ENCODE results near the gene RNU4-1. TPM values are rescaled to one million over a fixed set of nuclear protein-coding genes. Genes with fewer than 3 reads are reported as not detected.

RNU4-1 gene
- total RNA-seq, 1 donor from 2014 or later = 2,196 TPM

- peaks cover 8% of the 10 kb centered on the region for H3K27me3 Mint-ChIP-seq
- H3K9me3 Mint-ChIP-seq = no peaks in the 10 kb centered on the region
- H3K36me3 Mint-ChIP-seq (ENCODE audit: low read depth) = no peaks in the 10 kb centered on the region
Measured at GRCh38 chr12:120321382-120322202, 28.6 kb upstream of the RNU4-1 start.

GRCh38 chr12:120317224-120318105 lies 24.4 kb upstream of the RNU4-1 start:
- Mint-ChIP-seq H3K4me3 (peak overlapping the region; percentile 93), H3K36me3 (ENCODE audit: low read depth) (no peaks in the 10 kb centered on the region), H3K9me3 (no peaks in the 10 kb centered on the region), H3K27me3 (peaks cover 5% of the 10 kb centered on the region), H3K4me1 (peaks cover 12% of the 10 kb centered on the region), H3K27ac (peak overlapping the region; percentile 95)
- intact Hi-C loops (cut with micrococcal nuclease) = loop anchor here (1.0 kb wide), 3 partner anchors 15 to 121 kb away; partner anchors contain the start of genes COX6A1, RNU4-1 and SIRT4
- peak; percentile 100 for DNase-seq

More at GRCh38 chr12:120321382-120322202, 28.6 kb upstream of the RNU4-1 start:
- no peak for DNase-seq
- no peak overlapping the region for H3K4me3 Mint-ChIP-seq
- H3K27ac Mint-ChIP-seq = no peak overlapping the region
- H3K4me1 Mint-ChIP-seq = peaks cover 22% of the 10 kb centered on the region
- intact Hi-C loops (cut with micrococcal nuclease) = no loop called here

- H3K4me3 Mint-ChIP-seq = peak overlapping the region; percentile 93
- H3K4me1 Mint-ChIP-seq = peaks cover 12% of the 10 kb centered on the region
- H3K36me3 Mint-ChIP-seq (ENCODE audit: low read depth) = no peaks in the 10 kb centered on the region
- intact Hi-C loops (cut with micrococcal nuclease) = loop anchor here (1.0 kb wide), 3 partner anchors 15 to 121 kb away; partner anchors contain the start of genes COX6A1, RNU4-1 and SIRT4
- no peak for DNase-seq
- H3K9me3 Mint-ChIP-seq = no peaks in the 10 kb centered on the region
- peak overlapping the region; percentile 95 for H3K27ac Mint-ChIP-seq
- H3K27me3 Mint-ChIP-seq = peaks cover 5% of the 10 kb centered on the region
Measured at GRCh38 chr12:120316798-120317223, 23.8 kb upstream of the RNU4-1 start.

- Mint-ChIP-seq H3K4me1 (peaks cover 12% of the 10 kb centered on the region), H3K36me3 (ENCODE audit: low read depth) (no peaks in the 10 kb centered on the region), H3K9me3 (no peaks in the 10 kb centered on the region), H3K27me3 (peaks cover 3% of the 10 kb centered on the region), H3K27ac (no peak overlapping the region), H3K4me3 (no peak overlapping the region)
- DNase-seq = no peak
- intact Hi-C loops (cut with micrococcal nuclease) = no loop called here
Measured at GRCh38 chr12:120314220-120314619, 21.2 kb upstream of the RNU4-1 start.

GRCh38 chr12:120301962-120302815 lies 9.2 kb upstream of the RNU4-1 start, which contains the start of gene SIRT4:
Gene SIRT4 (plus strand): TSS chr12:120302321. CDS start chr12:120303562, 1,241 bp downstream.
- no peaks in the 10 kb centered on the region for H3K9me3 Mint-ChIP-seq
- no peaks in the 10 kb centered on the region for H3K36me3 Mint-ChIP-seq (ENCODE audit: low read depth)
- peaks cover 3% of the 10 kb centered on the region for H3K27me3 Mint-ChIP-seq
- peak; percentile 96 for DNase-seq
- peak within 1 kb of the TSS; percentile 70 for H3K27ac Mint-ChIP-seq
- peaks cover 8% of the 10 kb centered on the region for H3K4me1 Mint-ChIP-seq
- H3K4me3 Mint-ChIP-seq = peak within 1 kb of the TSS; percentile 89
- intact Hi-C loops (cut with micrococcal nuclease) = loop anchor here (1.0 kb wide), 2 partner anchors 9 to 15 kb away; partner anchors contain the start of gene RNU4-1

- intact Hi-C loops (cut with micrococcal nuclease) = loop anchor here (2.0 kb wide), 2 partner anchors 32 to 280 kb away; no protein-coding TSS in a partner anchor
Measured at GRCh38 chr12:120292411-120292660, 701 bp downstream of the RNU4-1 start.

GRCh38 chr12:120290609-120291305 lies 2.3 kb downstream of the RNU4-1 start:
- peak; percentile 83 for DNase-seq
- intact Hi-C loops (cut with micrococcal nuclease) = loop anchor here (1.0 kb wide), 2 partner anchors 62 to 89 kb away; partner anchors contain the start of gene RPLP0
- Mint-ChIP-seq H3K36me3 (ENCODE audit: low read depth) (no peaks in the 10 kb centered on the region), H3K27me3 (peaks cover 11% of the 10 kb centered on the region), H3K4me1 (peaks cover 3% of the 10 kb centered on the region), H3K4me3 (no peak overlapping the region), H3K27ac (peak overlapping the region; percentile 83), H3K9me3 (no peaks in the 10 kb centered on the region)

More at GRCh38 chr12:120292411-120292660, 701 bp downstream of the RNU4-1 start:
- Mint-ChIP-seq H3K27ac (no peak overlapping the region), H3K4me3 (no peak overlapping the region), H3K36me3 (ENCODE audit: low read depth) (no peaks in the 10 kb centered on the region), H3K4me1 (peaks cover 3% of the 10 kb centered on the region), H3K27me3 (peaks cover 5% of the 10 kb centered on the region), H3K9me3 (no peaks in the 10 kb centered on the region)
- no peak for DNase-seq

GRCh38 chr12:120287491-120287890 lies 5.5 kb downstream of the RNU4-1 start:
- H3K27me3 Mint-ChIP-seq = peaks cover 11% of the 10 kb centered on the region
- H3K4me1 Mint-ChIP-seq = peaks cover 3% of the 10 kb centered on the region
- no peaks in the 10 kb centered on the region for H3K9me3 Mint-ChIP-seq
- no peaks in the 10 kb centered on the region for H3K36me3 Mint-ChIP-seq (ENCODE audit: low read depth)
- intact Hi-C loops (cut with micrococcal nuclease) = no loop called here
- no peak for DNase-seq
- H3K4me3 Mint-ChIP-seq = no peak overlapping the region
- H3K27ac Mint-ChIP-seq = no peak overlapping the region

- peaks cover 11% of the 10 kb centered on the region for H3K27me3 Mint-ChIP-seq
- no peak for DNase-seq
- peaks cover 3% of the 10 kb centered on the region for H3K4me1 Mint-ChIP-seq
- H3K4me3 Mint-ChIP-seq = no peak overlapping the region
- H3K36me3 Mint-ChIP-seq (ENCODE audit: low read depth) = no peaks in the 10 kb centered on the region
- intact Hi-C loops (cut with micrococcal nuclease) = no loop called here
- H3K27ac Mint-ChIP-seq = no peak overlapping the region
- H3K9me3 Mint-ChIP-seq = no peaks in the 10 kb centered on the region
Measured at GRCh38 chr12:120286768-120287490, 6.1 kb downstream of the RNU4-1 start.

GRCh38 chr12:120284381-120284780 lies 8.7 kb downstream of the RNU4-1 start:
- Mint-ChIP-seq H3K27ac (no peak overlapping the region), H3K4me1 (no peaks in the 10 kb centered on the region)

GRCh38 chr12:120283318-120283717 lies 9.7 kb downstream of the RNU4-1 start:
- Mint-ChIP-seq H3K9me3 (no peaks in the 10 kb centered on the region), H3K4me3 (no peak overlapping the region), H3K27me3 (peaks cover 8% of the 10 kb centered on the region), H3K27ac (no peak overlapping the region), H3K36me3 (ENCODE audit: low read depth) (no peaks in the 10 kb centered on the region), H3K4me1 (no peaks in the 10 kb centered on the region)
- intact Hi-C loops (cut with micrococcal nuclease) = no loop called here
- no peak for DNase-seq

More at GRCh38 chr12:120284381-120284780, 8.7 kb downstream of the RNU4-1 start:
- intact Hi-C loops (cut with micrococcal nuclease) = no loop called here
- H3K9me3 Mint-ChIP-seq = no peaks in the 10 kb centered on the region
- peaks cover 8% of the 10 kb centered on the region for H3K27me3 Mint-ChIP-seq
- no peak for DNase-seq
- H3K4me3 Mint-ChIP-seq = no peak overlapping the region
- H3K36me3 Mint-ChIP-seq (ENCODE audit: low read depth) = no peaks in the 10 kb centered on the region
